ENCODE results near the gene NDUFC1. TPM values are rescaled to one million over a fixed set of nuclear protein-coding genes. Genes with fewer than 3 reads are reported as not detected.

NDUFC1 gene
- 10 to 100 TPM; 54.2 to 64.5 TPM for total RNA-seq
- 84.0 TPM for polyA plus RNA-seq (2013, experiment 1 of 2)
- 82.4 TPM for polyA plus RNA-seq (2013, experiment 2 of 2)
- long read RNA-seq, experiment 1, transcript NDUFC1-210 (5 exons, 725 nt): major isoform, 7 of 73 reads
- long read RNA-seq, experiment 1, partial matches to known transcripts: 54 of 73 reads
- long read RNA-seq, experiment 1, other reads (novel, unspliced or antisense): 9 of 73 reads
- long read RNA-seq, experiment 2, transcript NDUFC1-210 (5 exons, 725 nt): major isoform, 10 of 97 reads
- long read RNA-seq, experiment 2, transcript NDUFC1-209 (5 exons, 1,198 nt): major isoform, 10 of 97 reads
- long read RNA-seq, experiment 2, partial matches to known transcripts: 72 of 97 reads
- long read RNA-seq, experiment 2, other reads (novel, unspliced or antisense): 3 of 97 reads
- long read RNA-seq, experiment 3, transcript NDUFC1-209 (5 exons, 1,198 nt): major isoform, 6 of 42 reads
- long read RNA-seq, experiment 3, partial matches to known transcripts: 22 of 42 reads
- long read RNA-seq, experiment 3, other reads (novel, unspliced or antisense): 11 of 42 reads
- long read RNA-seq, experiment 4, transcript NDUFC1-209 (5 exons, 1,198 nt): major isoform, 17 of 26 reads
- long read RNA-seq, experiment 4, partial matches to known transcripts: 0 of 26 reads
- long read RNA-seq, experiment 4, other reads (novel, unspliced or antisense): 7 of 26 reads

DNA sequence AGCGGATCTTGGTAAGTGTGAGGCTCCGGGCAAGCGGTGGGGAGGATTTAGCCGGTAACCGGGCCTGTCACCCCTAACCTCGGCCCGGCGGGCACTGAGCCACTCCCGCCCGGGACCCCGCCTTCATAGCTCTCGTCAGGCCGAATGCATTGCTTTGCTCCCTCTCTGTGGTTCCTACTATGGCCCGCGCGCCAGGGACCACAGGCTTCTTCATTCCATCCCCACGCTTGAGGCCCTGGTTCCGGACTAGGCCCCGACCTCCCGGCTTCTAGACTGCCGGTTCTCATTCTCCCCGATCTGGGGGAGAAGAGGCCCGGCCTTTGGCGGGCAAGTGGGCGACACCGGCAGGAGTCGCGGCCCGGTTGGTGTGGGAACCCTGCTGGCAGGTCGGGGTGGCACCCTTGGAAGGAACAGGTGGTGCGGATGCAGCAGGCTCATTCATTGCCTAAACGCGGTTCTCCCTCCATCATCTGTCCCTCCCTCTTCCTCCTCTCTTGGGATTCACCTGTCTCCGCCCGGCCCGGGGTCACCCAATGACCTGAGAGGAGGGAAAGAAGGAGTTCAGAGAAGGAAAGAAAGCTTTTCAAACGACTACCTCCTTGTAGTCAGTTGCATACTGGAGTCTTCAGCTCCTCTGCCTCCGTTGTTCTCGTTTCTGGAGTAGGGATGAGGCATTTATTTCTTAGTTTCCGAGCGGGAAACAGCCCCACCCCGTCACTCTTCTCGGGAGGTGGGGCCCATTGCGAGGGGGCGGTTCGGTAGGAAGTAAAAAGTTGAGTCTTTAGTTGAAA lies at the start of gene NDUFC1:
TSS of gene NDUFC1 (minus strand) at position 657 of the 791 bp plus-strand sequence. CDS start 6,679 bp downstream, outside the sequence.
- H3K27me3 ChIP-seq (ENCODE audit: control insufficient read depth, insufficient read depth, low read length, poor library complexity, severe bottlenecking): no peaks in the 10 kb centered on the region
- 0% methylated on average over 11 to 46 of the region's 46 CpGs for WGBS, 2 experiments (ENCODE audit: insufficient coverage in 1 of 2, insufficient read length in 1 of 2)
- H3K36me3 Mint-ChIP-seq (ENCODE audit: low read depth): peaks cover 33% of the 10 kb centered on the region
- H3K9me3 Mint-ChIP-seq: peaks cover 15% of the 10 kb centered on the region
- no peaks in the 10 kb centered on the region for H3K27me3 Mint-ChIP-seq (ENCODE audit: insufficient read depth)
- H3K4me3 ChIP-seq (ENCODE audit: low read length): peak within 1 kb of the TSS; percentile 97
- H3K4me1 Mint-ChIP-seq: peaks cover 20% of the 10 kb centered on the region
- DNase-seq: peak; percentile 86
- H3K27ac Mint-ChIP-seq: peak within 1 kb of the TSS; percentile 98
- TF ChIP-seq, protein P1, sequence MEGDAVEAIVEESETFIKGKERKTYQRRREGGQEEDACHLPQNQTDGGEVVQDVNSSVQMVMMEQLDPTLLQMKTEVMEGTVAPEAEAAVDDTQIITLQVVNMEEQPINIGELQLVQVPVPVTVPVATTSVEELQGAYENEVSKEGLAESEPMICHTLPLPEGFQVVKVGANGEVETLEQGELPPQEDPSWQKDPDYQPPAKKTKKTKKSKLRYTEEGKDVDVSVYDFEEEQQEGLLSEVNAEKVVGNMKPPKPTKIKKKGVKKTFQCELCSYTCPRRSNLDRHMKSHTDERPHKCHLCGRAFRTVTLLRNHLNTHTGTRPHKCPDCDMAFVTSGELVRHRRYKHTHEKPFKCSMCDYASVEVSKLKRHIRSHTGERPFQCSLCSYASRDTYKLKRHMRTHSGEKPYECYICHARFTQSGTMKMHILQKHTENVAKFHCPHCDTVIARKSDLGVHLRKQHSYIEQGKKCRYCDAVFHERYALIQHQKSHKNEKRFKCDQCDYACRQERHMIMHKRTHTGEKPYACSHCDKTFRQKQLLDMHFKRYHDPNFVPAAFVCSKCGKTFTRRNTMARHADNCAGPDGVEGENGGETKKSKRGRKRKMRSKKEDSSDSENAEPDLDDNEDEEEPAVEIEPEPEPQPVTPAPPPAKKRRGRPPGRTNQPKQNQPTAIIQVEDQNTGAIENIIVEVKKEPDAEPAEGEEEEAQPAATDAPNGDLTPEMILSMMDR (conservative IDR thresholded peaks at IDR 0.05): peak; percentile 48
- H3K27ac ChIP-seq (ENCODE audit: low read depth, low read length): peak within 1 kb of the TSS; percentile 91
- peaks cover 20% of the 10 kb centered on the region for H3K9me3 ChIP-seq (ENCODE audit: control insufficient read depth, low read length)
- H3K9ac ChIP-seq (ENCODE audit: extremely low read depth, low read length, poor library complexity, severe bottlenecking): peak within 1 kb of the TSS; percentile 84
- peaks cover 30% of the 10 kb centered on the region for H3K36me3 ChIP-seq (ENCODE audit: control insufficient read depth, insufficient read depth, low read length)
- peak within 1 kb of the TSS; percentile 91 for H3K4me3 Mint-ChIP-seq
- no peaks in the 10 kb centered on the region for H3K4me1 ChIP-seq (ENCODE audit: control insufficient read depth, insufficient read depth, low read length)

DNA sequence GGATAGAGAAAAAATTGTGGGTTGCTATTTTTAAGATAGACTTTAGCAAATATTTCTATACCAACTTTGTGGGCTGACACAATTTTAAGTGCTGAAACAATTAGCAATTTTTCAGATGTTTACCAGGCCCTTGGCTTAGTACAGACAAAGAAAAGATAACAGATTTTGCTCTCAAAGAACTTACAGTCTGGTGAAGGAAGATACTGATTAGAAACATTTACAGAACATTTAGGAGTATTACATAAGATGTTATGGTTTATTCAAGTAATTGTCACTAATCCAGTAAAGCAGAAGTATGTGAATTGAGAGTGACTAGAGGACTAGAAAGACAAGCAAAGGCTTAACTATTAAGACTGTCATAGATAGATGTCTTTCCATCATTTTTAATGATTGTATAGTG lies 35.3 kb upstream of the NDUFC1 start:
- H3K9me3 Mint-ChIP-seq: no peaks in the 10 kb centered on the region
- no peaks in the 10 kb centered on the region for H3K27me3 ChIP-seq (ENCODE audit: control insufficient read depth, insufficient read depth, low read length, poor library complexity, severe bottlenecking)
- H3K4me3 Mint-ChIP-seq: no peak overlapping the region
- H3K27ac ChIP-seq (ENCODE audit: low read depth, low read length): no peak overlapping the region
- H3K36me3 ChIP-seq (ENCODE audit: control insufficient read depth, insufficient read depth, low read length): peaks cover 67% of the 10 kb centered on the region
- no peaks in the 10 kb centered on the region for H3K4me1 ChIP-seq (ENCODE audit: control insufficient read depth, insufficient read depth, low read length)
- H3K36me3 Mint-ChIP-seq (ENCODE audit: low read depth): peaks cover 47% of the 10 kb centered on the region
- TF ChIP-seq, protein P1 (conservative IDR thresholded peaks at IDR 0.05): no peak
- no peaks in the 10 kb centered on the region for H3K27me3 Mint-ChIP-seq (ENCODE audit: insufficient read depth)
- no peak overlapping the region for H3K4me3 ChIP-seq (ENCODE audit: low read length)
- H3K27ac Mint-ChIP-seq: no peak overlapping the region
- H3K9ac ChIP-seq (ENCODE audit: extremely low read depth, low read length, poor library complexity, severe bottlenecking): no peak overlapping the region
- no peak for DNase-seq
- H3K4me1 Mint-ChIP-seq: peaks cover 2% of the 10 kb centered on the region
- no peaks in the 10 kb centered on the region for H3K9me3 ChIP-seq (ENCODE audit: control insufficient read depth, low read length)

DNA sequence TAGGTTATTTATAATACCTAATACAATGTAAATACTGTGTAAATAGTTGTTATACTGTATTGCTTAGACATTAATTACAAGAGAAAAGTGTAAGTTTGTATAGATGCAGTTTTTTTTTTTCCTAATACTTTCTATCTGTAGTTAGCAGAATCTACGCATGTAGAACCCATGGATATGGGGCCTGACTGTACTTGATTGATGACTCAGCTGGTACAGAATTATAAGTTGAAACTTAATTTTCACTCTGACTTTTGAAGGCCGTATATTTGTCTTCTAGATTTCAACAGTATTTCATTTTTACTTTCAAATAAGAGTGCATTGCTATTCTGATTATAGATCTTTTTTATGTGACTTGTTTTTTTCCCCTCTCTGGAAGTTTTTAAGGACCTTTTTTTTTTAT lies 30.8 kb upstream of the NDUFC1 start:
- H3K27ac ChIP-seq (ENCODE audit: low read depth, low read length): no peak overlapping the region
- H3K27ac Mint-ChIP-seq: no peak overlapping the region
- H3K36me3 Mint-ChIP-seq (ENCODE audit: low read depth): peaks cover 36% of the 10 kb centered on the region
- no peaks in the 10 kb centered on the region for H3K9me3 ChIP-seq (ENCODE audit: control insufficient read depth, low read length)
- 93% methylated on average over 1 of the region's 2 CpGs; no CpG with 5 or more reads in 1 of the 2 experiments for WGBS, 2 experiments (ENCODE audit: insufficient coverage in 1 of 2, insufficient read length in 1 of 2)
- H3K36me3 ChIP-seq (ENCODE audit: control insufficient read depth, insufficient read depth, low read length): peaks cover 54% of the 10 kb centered on the region
- no peaks in the 10 kb centered on the region for H3K27me3 Mint-ChIP-seq (ENCODE audit: insufficient read depth)
- no peaks in the 10 kb centered on the region for H3K9me3 Mint-ChIP-seq
- H3K4me1 Mint-ChIP-seq: peaks cover 9% of the 10 kb centered on the region
- H3K9ac ChIP-seq (ENCODE audit: extremely low read depth, low read length, poor library complexity, severe bottlenecking): no peak overlapping the region
- H3K4me3 Mint-ChIP-seq: no peak overlapping the region
- no peak for DNase-seq
- H3K27me3 ChIP-seq (ENCODE audit: control insufficient read depth, insufficient read depth, low read length, poor library complexity, severe bottlenecking): no peaks in the 10 kb centered on the region
- TF ChIP-seq, protein P1 (conservative IDR thresholded peaks at IDR 0.05): no peak
- H3K4me1 ChIP-seq (ENCODE audit: control insufficient read depth, insufficient read depth, low read length): no peaks in the 10 kb centered on the region
- H3K4me3 ChIP-seq (ENCODE audit: low read length): no peak overlapping the region
